AG04449 (cell line): Measurements from ENCODE around the gene VAV2.

Experiments used
- CTCF ChIA-PET: fragments of 350-600 bp; formaldehyde crosslinking; extraction: SDS; loops from one replicate; lab custom pipeline; 2021; ENCODE audit warnings: antibody characterized with exemption; lab: Yijun Ruan, JAX
- POLR2A ChIA-PET: fragments of 400-600, 350-600 bp; formaldehyde crosslinking; extraction: SDS; loops from one replicate; lab custom pipeline; 2020; ENCODE audit warnings: antibody characterized with exemption, inconsistent platforms; lab: Yijun Ruan, JAX
- DNase-seq: peaks from one replicate; pipeline ENCODE4 v3.0.0-alpha.2; 2010; ENCODE audit warnings: low read depth, low spot score
- H3K4me3 ChIP-seq: 2 replicates; pipeline ENCODE4 v1.5.1; 2011; ENCODE audit warnings: low read depth, mild to moderate bottlenecking, control low read depth, low read length
- TF ChIP-seq, protein P1 (sequence below): IDR thresholded peaks from one replicate; pipeline ENCODE4 v1.5.1; 2011; ENCODE audit warnings: mild to moderate bottlenecking, moderate library complexity, low read length, control low read depth, inconsistent platforms; ENCODE audit not compliant: insufficient read depth; ENCODE audit errors: missing control alignments

Gene VAV2

DNA sequence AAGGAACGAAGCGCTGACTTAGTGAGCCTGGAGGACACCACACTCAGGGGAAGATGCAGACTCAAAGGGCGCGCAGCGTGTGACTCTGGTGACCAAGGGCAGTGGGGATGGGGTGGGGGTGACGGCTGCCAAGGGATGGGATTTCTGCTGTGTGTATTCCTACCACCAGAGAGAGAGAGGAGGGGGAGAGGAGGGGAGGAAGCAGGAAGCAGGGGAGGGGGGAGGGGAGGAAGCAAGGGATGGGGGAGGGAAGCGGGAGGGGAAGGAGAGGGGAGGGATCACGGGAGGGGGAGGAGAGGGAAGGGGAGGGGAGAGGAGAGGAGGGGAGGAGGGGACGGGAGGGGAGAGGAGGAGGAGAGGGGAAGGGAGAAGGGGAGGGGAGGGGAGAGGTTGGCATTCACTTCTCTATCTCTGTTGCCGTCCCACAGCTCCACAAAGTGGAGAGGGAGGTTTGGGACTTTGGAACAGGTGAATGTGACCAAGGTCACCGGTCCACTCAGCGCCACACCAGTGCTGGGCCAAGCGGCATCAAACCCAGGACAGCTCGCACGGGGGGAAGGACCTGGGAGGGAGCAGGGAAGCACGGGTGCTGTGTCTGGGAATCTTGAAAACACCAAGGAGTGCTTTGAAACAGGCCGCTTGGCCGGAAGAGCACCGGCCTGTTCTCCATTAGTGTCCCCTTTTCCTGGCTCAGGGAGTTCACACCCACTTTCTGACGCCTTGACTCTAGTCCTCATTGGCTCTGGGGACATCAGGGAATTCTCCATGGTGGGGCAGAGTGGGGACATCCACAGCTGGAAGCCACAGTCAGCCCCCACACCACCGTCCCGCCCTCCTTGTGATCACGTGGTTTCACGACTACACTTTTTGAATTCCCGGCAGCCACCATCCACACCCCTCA lies 77.4 kb downstream of the VAV2 start:
- CTCF ChIA-PET, result no interaction called here
- POLR2A ChIA-PET, result no interaction called here

DNA sequence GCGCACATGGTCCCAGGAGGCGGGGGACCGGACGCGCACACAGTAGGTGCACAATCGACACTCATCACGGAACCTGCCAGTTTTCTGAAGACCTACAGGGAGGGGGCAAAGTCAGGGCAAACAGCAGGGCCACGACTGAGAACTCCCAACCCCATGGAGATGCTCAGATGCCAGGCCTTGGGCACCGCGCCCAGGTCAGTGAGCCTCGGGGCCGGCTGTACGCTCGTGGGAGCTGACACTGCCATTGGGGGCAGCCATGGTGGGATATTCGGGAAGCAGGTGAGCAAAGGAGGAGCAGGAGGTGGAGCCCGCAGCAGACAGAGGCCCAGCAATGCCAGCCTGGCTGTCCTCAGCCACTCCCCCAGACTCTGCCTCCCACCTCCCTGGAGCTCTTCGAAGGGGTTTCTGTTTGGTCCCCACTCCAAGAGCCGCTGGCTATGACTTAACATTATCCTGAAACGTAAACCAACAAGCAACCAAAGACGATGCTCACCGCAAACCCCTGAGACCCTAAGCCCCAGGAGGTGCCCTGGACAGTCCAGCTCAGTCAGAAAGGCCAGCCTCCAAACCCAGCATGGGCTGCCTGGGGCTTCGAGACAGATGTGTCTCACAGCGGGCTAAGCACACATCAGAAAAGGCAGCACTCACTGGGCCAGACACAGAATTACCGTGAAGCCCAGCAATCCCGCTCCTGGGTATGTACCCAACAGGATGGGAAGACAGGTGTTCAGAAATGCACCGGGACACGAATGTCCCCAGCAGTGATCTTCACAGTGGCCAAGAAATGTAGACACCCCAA lies 78.4 kb downstream of the VAV2 start:
- TF ChIP-seq, protein P1, sequence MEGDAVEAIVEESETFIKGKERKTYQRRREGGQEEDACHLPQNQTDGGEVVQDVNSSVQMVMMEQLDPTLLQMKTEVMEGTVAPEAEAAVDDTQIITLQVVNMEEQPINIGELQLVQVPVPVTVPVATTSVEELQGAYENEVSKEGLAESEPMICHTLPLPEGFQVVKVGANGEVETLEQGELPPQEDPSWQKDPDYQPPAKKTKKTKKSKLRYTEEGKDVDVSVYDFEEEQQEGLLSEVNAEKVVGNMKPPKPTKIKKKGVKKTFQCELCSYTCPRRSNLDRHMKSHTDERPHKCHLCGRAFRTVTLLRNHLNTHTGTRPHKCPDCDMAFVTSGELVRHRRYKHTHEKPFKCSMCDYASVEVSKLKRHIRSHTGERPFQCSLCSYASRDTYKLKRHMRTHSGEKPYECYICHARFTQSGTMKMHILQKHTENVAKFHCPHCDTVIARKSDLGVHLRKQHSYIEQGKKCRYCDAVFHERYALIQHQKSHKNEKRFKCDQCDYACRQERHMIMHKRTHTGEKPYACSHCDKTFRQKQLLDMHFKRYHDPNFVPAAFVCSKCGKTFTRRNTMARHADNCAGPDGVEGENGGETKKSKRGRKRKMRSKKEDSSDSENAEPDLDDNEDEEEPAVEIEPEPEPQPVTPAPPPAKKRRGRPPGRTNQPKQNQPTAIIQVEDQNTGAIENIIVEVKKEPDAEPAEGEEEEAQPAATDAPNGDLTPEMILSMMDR, result no peak
- DNase-seq, result no peak
- no peak overlapping the region for H3K4me3 ChIP-seq
- ChIA-PET CTCF (no interaction called here), POLR2A (no interaction called here)

More for the DNA sequence above, 77.4 kb downstream of the VAV2 start:
- no peak for DNase-seq
- TF ChIP-seq, protein P1, result no peak
- no peak overlapping the region for H3K4me3 ChIP-seq

DNA sequence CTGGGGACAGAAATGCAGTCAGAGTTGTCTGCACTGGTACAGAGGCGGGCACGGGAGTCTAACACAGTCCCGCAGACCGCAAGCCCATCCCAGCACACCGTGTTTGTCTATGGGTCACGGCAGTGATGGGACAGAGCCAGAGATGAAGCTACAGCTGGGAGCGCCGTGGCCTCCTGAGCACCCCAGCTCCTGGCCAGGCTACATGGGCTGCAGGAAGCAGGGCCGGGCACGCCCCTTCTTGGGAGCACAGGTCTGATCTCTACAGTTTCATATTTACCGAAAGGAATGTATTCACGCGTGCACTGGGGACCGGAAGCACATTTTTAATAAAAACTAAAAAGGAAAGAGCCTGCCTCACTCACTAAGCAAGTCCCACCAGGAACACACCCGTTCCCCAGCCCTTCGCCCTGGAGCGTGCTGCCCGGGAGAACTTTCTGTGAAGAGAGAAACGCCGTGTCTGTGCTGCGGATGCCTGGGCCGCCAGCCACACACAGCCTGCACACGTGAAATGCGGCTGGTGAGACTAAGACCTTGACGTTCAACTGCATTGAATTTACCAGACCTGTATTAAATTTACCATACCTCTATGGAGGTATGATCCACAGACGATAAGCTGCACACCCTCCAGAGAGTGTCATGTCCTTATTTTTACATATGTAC lies 81.1 kb downstream of the VAV2 start:
- TF ChIP-seq, protein P1, result no peak
- no peak for DNase-seq
- no peak overlapping the region for H3K4me3 ChIP-seq
- CTCF ChIA-PET, result no interaction called here
- POLR2A ChIA-PET, result no interaction called here

DNA sequence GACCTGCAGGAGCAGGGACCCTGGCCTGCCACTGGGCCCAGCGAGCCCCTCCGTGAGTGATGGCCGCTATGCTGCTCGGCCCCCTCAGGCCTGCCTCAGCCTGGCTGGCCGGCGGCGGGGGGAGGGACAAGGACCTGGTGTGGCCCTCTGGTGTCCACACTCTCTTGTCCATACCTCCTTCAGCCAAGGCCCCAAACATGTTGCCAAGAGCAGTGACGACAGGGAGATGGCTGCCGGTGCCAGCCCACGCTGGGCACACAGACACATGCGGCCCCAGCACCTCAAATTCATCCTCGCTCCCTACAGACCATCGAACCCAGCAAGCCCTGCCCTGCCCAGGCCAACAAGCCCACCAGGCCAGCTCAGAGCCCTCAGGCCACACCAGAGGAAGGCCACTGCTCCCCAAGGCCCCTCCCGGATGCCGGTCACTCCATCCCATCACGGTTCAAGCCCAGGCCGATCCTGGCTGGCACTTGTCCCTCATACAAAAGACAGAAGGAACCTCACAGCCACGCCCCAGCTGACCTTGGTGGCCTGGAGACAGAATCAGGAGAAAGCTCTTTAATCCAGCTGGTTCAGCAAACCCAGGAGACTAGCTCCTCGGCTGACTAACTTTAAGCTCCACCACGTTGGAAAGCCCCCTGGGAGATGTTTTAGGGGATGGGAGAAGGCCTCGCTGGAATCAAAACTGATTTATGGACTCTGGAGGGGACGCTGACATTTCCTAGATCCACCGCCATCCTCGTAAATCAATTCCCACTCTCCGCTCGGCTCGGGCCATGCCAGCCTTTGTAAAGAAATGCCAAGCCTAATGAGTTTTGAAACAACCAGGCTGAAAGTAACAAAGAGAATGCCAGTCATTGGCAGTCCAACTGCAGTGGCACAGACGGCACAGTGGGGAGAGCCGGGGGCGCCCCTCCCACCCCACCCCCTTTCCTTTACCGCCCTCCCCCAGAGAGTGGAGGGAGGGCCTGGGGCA lies 84.9 kb downstream of the VAV2 start:
- ChIA-PET POLR2A (no interaction called here), CTCF (no interaction called here)
- TF ChIP-seq, protein P1, result no peak
- H3K4me3 ChIP-seq, result no peak overlapping the region
- DNase-seq, result no peak

DNA sequence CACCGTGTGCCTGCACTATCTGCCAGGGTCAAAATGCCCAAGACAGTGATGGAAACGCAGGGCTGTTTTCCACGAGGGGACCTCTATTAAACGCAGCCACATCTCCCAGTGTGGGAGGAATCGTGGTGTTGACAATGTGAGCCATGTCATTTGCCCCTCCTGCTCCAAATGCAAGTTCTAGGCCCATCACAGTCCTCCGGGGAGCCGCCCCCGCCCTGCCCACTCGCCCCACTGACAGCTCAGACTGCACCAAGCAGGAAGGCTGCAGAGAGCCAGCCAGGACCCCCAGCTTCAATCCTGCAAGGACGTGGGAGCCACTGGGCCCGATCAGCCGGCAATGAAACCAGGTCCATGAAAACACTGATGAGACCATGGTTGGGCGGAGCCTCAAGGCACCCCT lies 85.9 kb downstream of the VAV2 start:
- POLR2A ChIA-PET, result no interaction called here
- CTCF ChIA-PET, result interaction anchor here (0.6 kb wide), 1 partner anchor 88 kb away, joined by 3 read pairs; no protein-coding TSS in a partner anchor
- no peak for DNase-seq
- H3K4me3 ChIP-seq, result no peak overlapping the region
- TF ChIP-seq, protein P1, result no peak
